Suppressor macrophage treated with lipopolysaccharide for 4 hours (primary cell): ENCODE results near the gene KATNAL1.
A peak's percentile ranks its signal among the peaks of the same experiment; 100 is the strongest.

Experiments used
- DNase-seq: peaks from one replicate; pipeline ENCODE4 v3.0.0-alpha.2; 2020

The KATNAL1 gene

DNA sequence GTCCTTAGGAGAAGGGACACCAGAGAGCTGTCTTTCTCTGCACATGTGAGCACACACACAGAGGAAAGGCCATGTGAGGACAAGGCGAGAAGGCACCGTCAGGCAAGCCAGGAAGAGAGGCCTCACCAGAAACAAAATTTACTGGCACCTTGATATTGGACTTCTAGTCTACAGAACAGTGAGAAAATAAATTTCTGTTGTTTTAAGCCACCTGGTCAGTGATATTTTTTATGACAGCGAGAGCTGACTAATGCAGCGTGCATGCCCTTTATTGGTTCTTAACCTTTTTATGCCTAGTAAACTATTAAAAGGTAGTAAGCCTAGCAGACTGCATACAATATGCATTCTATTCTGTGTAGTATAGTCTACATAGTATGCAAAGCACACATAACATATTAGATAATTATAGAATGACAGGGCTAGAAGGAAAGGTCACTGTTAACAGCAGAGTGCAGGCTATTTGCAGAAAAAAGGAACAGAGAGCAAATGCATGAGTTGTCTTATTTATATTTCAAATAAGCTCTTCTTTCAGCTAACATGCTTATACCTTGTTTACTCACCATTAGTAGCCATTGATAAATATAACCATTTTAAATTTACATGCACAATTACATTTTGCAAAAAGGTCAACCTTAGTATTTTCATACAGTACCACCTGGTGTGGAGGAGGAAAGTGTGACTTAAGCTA, 25.2 kb upstream of the KATNAL1 start:
- DNase-seq: no peak

DNA sequence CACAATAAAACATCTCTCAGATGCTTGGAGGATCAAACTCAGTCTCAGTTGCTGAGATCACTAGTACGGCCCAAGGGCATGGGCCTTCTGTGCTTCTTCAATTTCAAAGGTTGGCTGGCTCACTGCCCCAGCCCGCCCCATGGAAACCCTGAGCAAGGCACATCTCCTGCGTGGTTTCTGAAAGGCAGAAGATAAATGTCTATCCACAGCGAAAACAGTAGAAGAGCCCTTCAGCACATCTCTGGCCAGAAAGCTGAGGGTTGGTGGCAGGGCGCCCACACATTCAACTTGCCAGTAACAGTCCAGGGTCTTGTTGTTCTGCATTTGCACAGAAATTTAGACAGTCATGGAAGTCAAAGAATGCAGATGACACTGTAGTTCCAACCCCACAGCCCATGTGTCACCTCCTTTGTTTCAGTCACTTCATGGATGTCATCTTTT, 24.0 kb upstream of the KATNAL1 start:
- no peak for DNase-seq

DNA sequence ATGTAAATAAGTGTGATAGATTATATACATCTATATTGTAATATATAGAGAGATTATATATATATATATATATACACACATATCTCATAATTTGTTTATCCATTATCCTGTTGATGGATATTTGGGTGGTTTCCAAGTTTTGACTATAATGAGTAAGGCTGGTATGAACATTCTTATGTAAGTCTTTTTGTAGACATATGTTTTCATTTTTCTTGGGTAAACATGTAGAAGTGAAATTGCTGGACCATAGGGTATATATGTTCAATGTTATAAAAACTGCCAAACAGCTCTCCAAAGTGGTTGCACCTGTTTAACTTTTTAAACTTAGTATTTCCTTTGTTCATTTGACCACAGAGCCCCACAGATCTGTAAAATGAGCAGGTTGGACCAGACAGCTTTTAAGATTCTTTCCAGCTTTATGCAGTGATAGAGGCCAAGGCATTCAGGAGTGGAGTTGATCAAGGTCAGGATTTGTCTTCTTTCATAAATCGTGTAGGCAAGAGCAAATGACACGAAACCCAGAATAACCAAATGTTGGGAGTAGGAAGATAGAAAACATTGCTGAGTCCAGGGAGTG, 21.7 kb upstream of the KATNAL1 start:
- no peak for DNase-seq

DNA sequence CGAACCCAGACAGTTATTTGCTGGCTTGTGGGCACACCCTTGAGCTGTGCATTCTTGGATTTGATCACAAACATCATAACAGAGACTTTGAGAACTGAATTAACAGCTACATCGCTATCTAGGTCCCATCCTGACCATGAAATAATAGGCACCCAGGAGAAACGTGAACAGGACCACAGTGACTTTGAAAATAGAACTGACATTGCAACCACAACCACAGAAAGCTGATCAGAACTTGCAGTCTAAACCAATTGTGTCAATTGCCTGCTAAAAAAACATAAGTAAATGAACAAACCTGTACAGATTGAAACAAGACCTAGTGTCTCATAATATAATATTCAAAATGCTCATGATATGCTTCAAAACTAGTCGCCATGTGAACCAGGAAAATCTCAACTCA, 18.3 kb upstream of the KATNAL1 start:
- DNase-seq: no peak

DNA sequence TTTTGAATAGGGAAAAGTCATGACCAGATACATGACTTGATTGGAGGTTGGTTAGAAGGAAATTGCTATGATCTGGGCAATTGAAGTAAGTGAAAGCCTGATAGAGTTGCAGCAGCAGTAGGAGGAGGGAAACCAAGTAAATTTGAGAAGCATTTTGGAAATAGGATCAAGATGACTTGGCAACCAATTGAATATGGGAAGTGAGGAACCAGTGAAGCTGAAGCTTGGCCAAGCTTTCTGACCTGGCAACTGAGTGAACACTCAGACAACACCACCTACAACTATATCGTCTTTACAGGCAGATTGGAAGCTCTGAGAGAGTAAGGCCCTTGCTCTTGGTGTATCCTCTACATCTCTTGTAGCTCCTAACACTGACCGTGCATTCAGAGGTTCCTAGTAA, 16.2 kb upstream of the KATNAL1 start:
- DNase-seq: no peak

DNA sequence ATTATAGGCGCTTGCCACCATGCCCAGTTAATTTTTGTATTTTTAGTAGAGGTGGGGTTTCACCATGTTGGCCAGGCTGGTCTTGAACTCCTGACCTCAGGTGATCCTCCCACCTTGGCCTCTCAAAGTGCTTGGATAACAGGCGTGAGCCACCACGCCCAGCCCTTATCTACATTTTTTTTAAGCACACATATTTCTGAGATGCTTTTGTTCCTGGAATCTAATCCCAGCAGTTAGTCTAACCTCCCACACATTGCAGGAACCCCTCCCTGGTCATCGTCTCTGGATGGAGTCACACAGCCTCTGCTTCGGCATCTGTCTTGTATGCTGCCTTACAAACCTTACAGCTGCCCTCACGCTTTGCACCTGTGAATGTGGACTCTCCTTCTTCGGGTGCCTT, 15.1 kb upstream of the KATNAL1 start:
- no peak for DNase-seq

DNA sequence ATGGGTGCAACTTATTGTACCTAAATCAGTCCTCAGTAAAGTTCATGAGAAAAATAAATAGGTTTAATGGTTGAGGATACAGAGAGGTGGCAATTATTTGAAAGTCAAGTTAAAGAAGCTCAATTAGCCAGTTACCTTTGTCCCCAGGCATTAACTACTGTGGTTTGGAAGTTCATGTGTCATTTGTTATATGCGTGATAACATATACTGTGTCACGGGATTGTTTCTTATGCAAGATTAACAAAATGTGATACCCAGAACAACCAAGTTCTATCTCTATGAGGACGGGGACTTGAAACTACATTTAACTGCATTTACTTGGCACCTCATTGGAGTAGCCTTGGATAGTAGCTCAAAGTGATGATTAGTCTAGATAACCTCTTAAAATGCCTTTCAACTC, 13.9 kb upstream of the KATNAL1 start:
- DNase-seq: no peak

DNA sequence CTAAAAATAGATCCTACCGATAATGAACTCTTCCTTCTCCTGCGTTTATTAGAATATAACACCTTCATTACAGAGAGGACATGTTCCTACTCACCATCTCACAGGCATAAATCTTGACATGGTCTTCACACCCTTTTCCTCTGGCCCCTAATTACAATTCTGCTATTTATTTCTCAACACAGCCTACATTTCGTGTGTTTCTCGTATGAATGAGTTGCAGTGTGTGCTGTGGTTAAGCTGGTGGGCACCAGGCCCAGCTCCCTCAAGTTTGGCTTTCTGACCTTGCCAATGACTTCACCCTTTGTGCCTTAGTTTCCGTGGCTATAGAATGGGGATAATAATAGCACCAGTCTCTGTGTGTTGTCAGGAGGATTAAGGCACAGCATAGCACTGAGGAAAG, 12.3 kb upstream of the KATNAL1 start:
- no peak for DNase-seq

DNA sequence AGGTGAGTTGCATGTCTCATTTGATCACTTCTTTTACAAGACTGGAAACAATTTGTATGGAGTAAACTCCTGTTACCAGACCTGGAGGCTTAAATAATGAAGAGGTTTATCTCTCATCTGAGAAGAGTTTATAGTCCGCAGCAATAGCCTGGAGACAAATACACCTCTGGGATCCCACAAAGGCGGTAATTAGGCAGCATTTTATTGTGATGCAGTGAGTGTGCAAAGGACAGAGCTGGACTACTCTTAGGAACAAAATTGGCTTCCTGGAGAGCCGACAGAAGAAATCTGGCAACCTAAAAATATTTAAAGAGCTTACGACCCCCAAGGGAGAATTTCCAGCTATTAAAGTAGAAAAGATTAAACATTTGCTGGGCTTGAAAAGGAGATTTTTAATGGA, 11.8 kb upstream of the KATNAL1 start:
- no peak for DNase-seq

DNA sequence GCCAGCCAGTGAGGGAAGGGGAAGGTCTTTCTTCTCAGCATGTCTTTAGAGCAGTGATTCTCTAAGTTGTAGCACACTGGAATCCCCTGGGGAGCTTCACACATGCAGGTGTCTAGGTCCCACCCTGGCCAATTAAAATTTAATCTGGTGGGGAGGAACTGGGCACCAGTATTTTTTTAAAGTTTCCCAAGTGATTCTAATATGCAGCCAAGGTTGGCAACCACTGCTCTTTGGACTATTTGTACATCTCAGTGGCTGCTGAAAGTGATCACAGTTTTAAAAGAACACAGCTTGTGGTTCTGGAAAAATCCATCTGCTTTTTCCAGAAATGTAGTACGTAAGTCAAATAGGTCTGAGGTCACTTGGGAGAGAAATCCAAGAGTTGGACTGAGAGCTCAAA, 10.7 kb upstream of the KATNAL1 start:
- no peak for DNase-seq

DNA sequence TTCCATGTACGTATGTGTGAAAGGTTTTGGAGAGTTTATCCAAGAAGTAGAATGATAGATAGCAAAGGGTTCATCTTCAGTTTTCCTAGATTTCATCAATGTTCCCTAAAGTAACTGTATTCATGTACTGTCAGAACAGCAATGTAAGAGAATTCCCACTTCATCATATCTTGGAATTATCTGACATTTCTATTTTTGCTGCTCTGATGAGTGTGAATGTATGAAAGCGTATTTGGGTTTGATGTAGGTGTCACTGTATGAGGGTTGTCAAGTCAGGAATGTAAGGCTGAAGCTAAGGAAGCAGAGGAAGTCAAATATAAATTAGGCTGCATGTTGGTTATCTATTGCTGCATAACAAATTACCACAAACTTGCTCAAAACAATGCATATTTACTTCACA, 7.2 kb upstream of the KATNAL1 start:
- no peak for DNase-seq

DNA sequence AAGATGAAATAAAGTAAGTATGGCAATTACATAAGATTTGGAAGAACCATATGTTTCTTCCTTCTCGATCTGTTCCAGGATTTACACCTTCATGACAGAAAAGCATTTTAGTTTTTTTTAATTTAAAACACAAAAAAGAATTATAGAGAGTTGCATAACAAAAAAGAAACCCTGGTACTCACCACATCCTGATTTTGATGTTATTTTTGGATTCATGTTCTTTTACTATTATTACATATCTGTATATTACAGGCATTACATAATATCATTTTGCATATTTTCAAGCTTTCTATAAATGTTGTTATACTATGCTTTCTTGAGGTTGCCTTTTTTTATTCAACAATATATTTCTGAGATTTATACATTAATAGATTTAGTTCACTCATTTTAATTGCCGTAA, 6.7 kb upstream of the KATNAL1 start:
- DNase-seq: no peak

DNA sequence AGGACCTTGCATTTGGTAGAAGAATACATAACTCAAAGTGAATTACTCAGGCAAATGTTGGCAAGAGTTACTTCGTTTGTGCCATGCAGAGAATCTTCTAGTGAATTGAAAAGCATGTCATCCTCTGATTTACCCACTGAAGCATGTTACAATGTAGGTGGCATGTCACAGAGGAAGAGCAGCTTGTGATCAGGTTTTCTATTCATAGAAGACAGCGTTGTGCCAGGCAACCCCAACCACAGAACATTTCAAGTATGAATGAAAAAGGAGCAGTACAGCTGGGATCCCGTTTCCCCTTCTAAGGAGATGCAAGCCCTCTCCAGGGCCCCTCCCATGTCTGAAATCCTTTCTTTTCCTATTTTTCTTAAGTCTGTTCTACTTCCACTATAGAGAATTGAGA, 6.0 kb upstream of the KATNAL1 start:
- peak; percentile 10 for DNase-seq

DNA sequence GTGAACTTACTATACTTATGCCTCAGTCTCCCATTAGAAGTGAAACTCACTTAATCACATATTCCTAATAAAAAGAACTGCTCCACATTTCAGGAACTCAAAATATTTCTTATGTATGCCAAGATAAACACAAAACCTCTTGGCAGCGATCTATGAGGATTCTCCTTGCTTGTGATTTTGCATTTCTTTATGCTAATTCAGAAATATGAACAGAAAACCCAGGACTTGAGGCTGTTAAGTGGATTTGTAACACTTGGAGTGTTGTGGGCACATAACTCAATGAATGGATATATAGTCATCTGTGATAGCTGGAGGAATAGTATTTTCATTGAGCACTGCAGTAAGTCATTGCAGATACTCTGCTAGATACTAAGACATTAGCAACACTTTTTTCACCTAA, 5.6 kb upstream of the KATNAL1 start:
- DNase-seq: no peak

DNA sequence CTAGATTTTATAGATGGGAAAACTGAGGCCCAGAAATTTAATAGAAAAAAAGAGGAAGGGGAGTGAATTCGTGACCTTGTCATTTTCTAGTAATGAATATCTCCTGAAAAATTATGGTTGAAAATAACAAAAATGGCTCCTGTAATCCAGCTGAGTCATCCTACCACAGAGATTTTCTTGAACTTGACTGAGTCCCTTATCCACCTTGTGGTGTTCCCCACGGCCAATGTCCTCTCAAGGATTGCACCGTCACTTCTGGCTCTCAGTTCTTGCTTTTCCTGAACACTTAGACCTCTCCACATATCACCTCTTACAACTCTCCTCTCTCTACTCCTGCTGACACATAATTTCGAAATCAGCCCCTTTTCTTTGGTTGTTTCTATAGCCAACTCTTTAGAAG, 1.2 kb upstream of the KATNAL1 start:
- DNase-seq: peak; percentile 13

DNA sequence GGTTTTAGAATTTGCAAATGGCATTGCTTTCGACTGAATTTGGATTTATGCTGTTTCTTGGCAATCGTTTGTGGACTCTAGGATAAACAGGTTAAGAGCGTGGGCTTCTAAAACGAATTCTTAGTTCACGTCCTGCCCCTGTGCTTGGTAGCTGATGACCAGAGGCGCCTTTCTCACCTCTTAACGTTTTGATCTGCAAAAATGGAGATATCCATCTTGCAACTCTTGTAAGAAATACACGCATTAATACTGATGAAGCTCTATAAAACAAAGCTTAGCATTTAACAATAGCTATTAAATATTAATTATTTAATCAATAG, 580 bp upstream of the KATNAL1 start:
- no peak for DNase-seq

DNA sequence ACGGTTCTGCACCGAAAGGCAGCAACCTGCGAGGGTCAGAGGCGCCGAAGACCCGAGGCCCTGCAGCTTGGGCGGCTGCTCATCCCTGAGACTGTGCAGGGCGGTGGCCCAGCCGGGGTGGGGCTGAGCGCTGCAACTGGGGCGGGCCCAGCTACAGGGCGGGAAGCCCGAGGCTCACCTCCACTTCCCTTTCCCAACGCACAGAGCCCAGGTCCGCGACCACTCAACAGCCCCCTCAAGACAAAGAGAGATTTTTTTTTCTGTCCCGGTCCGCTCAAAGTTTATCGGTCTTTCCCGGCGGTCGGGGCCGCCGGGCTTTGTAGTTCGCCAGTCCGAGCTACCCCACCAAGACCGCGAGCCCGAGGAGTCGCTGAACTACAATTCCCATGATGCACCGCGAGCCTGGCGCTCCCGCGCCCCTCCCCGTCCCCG, 573 bp downstream of the KATNAL1 start:
- peak; percentile 95 for DNase-seq

DNA sequence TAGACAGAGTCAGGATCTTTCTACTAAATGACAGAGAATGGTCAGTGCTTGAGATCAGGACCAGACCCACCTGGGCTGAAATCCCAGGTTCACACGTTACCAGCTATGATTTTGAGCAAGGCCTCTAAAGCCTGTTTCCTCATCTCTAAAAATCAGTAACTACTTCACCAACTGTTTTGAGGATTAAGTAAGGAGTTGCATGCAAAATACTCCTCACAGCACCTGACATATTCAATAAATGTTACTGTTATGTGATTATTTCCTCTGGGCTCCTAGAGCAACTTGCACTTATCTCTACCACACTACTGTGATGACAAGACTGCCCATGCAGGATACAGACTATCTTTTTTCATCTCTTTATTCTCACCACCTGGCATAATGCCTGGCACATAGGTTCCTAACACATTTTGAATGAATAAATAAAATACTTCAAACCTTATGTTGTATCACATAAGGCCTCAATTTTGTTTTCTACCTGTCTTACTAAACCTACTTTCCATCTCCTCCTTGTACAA, 1.8 kb downstream of the KATNAL1 start:
- no peak for DNase-seq

DNA sequence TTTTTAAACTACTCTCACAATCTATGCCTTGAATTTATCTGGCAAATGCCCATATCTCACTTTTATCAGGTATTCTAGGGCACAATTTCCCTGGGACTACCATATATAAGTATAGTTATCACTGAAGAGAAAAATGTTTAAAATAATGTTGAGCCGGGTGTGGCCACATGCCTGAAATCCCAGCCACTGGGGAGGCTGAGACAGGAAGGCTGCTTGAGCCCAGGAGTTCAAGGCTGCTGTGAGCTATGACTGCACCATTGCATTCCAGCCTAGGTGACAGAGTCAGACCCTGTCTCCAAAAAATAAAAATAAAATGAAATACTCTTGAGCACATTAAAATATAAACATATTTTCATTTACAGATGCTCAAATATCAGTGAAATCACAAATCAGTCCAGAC, 4.1 kb downstream of the KATNAL1 start:
- no peak for DNase-seq

DNA sequence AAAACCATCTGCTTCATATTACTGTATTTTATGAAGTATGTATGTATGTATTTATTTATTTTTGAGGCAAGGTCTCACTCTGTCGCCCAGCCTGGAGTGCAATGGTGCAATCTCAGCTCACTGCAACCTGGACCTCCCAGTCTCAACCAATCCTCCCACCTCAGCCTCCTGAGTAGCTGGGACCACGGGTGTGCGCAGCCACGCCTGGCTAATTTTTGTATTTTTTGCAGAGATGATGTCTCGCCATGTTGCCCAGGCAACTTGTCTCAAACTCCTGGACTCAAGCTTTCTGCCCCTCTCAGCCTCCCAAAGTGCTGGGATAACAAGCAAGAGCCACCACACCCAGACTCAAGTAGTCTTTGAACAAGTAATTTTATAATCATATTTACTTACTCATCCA, 5.5 kb downstream of the KATNAL1 start:
- DNase-seq: no peak

DNA sequence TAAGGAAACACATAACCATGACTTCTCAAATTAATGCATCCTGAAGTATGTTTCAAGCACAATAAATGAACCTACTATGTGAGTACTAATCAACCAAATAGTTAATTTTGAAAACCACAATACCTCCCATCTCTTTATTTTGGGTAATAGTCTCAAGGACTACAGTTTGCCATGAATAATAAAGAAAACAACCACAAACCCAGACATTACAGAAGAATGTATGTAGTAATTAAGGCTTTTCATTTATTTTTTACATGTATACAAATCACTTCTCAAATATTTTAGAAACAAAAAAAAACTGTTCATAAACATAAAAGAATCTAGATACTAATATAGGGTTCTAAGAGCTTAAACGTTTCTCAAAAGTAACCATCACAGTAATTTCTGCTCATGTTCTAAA, 6.8 kb downstream of the KATNAL1 start:
- DNase-seq: no peak

DNA sequence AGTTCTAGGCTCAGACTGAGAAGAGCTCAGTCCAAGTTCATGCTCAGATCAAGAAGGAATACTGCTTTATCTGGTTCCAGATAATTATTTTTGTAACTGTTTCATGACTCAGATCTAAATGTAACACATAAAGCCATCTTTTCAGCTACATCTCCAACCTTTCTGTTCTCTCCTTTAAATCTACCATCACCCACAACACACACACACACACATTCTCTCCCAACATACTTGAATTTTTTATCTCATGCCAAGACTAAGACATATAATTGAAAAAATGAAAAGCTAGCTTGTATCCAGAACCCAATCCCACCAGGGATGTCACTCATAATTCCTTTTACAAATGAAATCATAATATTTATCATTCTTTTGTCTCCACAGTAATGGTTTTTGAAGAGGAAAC, 7.6 kb downstream of the KATNAL1 start:
- no peak for DNase-seq

DNA sequence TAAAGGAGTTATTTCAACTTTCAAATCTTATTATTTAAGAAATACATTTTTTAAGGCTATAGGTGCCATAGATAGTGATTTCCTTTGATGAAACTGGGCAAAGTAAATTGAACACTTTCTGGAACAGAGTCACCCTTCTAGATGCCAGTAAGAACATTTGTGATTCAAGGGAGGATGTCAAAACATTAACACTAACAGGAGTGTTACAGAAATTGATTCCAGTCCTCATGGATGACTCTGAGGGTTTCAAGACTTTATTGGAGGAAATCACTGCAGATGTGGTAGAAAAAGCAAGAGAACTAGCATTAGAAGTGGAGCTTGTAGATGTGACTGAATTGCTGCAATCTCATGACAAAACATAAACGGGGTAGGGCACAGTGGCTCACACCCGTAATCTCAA, 12.2 kb downstream of the KATNAL1 start:
- DNase-seq: no peak

DNA sequence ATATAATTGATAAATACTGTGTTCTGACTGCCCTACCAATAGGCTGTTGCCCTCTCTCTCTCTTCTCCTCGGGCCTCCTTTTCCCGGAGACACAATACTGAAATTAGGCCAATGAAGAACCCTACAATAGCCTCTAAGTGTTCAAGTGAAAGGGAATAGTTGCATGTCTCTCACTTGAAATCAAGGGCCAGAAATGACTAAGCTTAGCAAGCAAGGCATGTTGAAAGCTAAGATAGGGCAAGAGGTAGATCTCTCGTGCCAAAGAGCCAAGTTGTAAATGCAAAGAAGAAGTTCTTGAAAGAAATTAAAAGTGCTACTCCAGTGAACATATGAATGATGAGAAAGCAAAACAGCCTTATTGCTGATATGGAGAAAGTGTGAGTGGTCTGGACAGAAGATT, 13.3 kb downstream of the KATNAL1 start:
- no peak for DNase-seq

DNA sequence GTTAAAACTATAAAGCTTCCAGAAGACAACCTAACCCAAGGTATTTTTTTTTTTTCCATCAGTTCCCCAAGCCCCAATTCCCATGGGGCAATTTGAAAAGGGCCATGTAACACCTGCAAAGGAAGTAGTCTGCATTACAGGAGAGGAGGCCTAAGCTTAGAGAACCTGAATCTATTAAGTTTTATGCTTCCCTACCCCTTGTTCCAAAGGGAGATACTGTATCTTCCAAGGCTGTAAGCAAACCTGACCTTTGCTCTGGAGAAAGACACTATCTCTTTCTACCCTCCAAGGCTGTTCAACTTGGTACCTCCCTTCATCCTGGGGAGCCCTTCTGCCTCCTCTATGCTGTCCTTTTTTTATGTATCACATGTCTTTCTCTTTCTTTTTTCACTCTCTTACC, 15.0 kb downstream of the KATNAL1 start:
- no peak for DNase-seq
